Loucy (cell line): Measurements from ENCODE around the gene TMEM250.
A peak's percentile ranks its signal among the peaks of the same experiment; 100 is the strongest.

Experiments used
- H2AFZ ChIP-seq: fragments of 200-600 bp; sonication (generic); 2 replicates; pipeline ENCODE4 v1.6.0; 2016; ENCODE audit warnings: antibody characterized with exemption, mild to moderate bottlenecking, low read length, moderate library complexity
- H3F3A ChIP-seq: fragments of 200-600 bp; 2 replicates; pipeline ENCODE4 v1.6.0; 2016; ENCODE audit warnings: antibody characterized with exemption, low read depth, mild to moderate bottlenecking
- H3K27me3 ChIP-seq: fragments of 200-600 bp; sonication (generic); 2 replicates; pipeline ENCODE4 v1.6.1; 2014; ENCODE audit warnings: low read length, mild to moderate bottlenecking; ENCODE audit not compliant: insufficient read depth, poor library complexity, severe bottlenecking
- H3K36me3 ChIP-seq: fragments of 200-600 bp; sonication (generic); 2 replicates; pipeline ENCODE4 v1.6.1; 2016; ENCODE audit warnings: low read length; ENCODE audit not compliant: insufficient read depth
- H3K4me1 ChIP-seq: fragments of 200-600 bp; sonication (generic); 2 replicates; pipeline ENCODE4 v1.5.1; 2014; ENCODE audit warnings: low read length, mild to moderate bottlenecking; ENCODE audit not compliant: insufficient read depth, poor library complexity, severe bottlenecking
- H3K4me2 ChIP-seq: fragments of 200-600 bp; sonication (generic); 2 replicates; pipeline ENCODE4 v1.6.0; 2014; ENCODE audit warnings: antibody characterized with exemption, low read length, low read depth, mild to moderate bottlenecking; ENCODE audit not compliant: poor library complexity, severe bottlenecking
- H3K4me3 ChIP-seq: fragments of 200-600 bp; sonication (generic); 2 replicates; pipeline ENCODE4 v1.5.1; 2014; ENCODE audit warnings: low read length, mild to moderate bottlenecking, mixed read lengths; ENCODE audit not compliant: poor library complexity, severe bottlenecking
- H3K79me2 ChIP-seq: fragments of 200-600 bp; sonication (generic); 2 replicates; pipeline ENCODE4 v1.6.1; 2014; ENCODE audit warnings: low read length; ENCODE audit not compliant: insufficient read depth
- H3K9ac ChIP-seq: fragments of 200-600 bp; sonication (generic); 2 replicates; pipeline ENCODE4 v1.6.0; 2014; ENCODE audit warnings: mild to moderate bottlenecking, low read depth, low read length, moderate library complexity; ENCODE audit not compliant: poor library complexity, severe bottlenecking
- H3K9me2 ChIP-seq: fragments of 200-600 bp; sonication (generic); replicated peaks from 2 replicates; pipeline ENCODE4 v1.6.1; 2016; ENCODE audit warnings: low read depth, low read length, mixed read lengths
- H3K9me3 ChIP-seq: fragments of 200-600 bp; sonication (generic); 2 replicates; pipeline ENCODE4 v1.6.1; 2014; ENCODE audit warnings: mild to moderate bottlenecking, antibody characterized with exemption, low read length, low read depth; ENCODE audit not compliant: insufficient read depth
- H4K20me1 ChIP-seq: fragments of 200-600 bp; sonication (generic); 2 replicates; pipeline ENCODE4 v1.6.0; 2014; ENCODE audit warnings: antibody characterized with exemption, low read length, mild to moderate bottlenecking; ENCODE audit not compliant: insufficient read depth, poor library complexity, severe bottlenecking
- EZH2phosphoT487 ChIP-seq: fragments of 200-600 bp; IDR thresholded peaks from 2 replicates; pipeline ENCODE4 v1.6.1; 2018; ENCODE audit warnings: antibody characterized with exemption, mild to moderate bottlenecking, moderate library complexity, borderline replicate concordance
- TF ChIP-seq, protein P1 (sequence below): fragments of 200-600 bp; sonication (generic); conservative IDR thresholded peaks from 2 replicates; pipeline ENCODE4 v1.5.1; 2014; ENCODE audit warnings: mild to moderate bottlenecking, antibody characterized with exemption, low read length

The TMEM250 gene

DNA sequence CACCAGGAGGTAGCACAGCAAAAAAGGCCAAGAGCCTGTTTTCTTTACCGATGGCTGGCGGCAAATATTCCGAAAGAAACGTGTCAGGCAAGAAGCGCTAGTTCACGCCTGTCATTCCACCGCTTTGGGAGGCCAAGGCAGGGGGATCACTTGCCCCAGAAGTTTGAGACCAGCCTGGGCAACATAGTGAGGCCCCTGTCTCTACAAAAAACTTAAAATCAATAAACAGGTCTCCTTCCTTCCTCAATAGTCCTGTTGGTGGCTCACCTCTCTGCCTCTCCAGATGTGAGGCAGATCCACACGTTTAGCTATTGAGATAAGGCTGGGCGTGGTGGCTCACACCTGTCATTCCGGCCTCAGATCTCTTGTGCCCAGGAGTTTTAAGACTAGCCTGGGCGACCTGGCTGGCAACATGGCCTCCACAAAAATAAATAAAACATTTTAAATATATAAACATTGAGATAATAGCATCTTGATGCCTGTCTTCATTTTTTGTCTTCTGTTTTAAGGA is 1.3 kb upstream of the TMEM250 start:
- H3K4me1 ChIP-seq, result peaks cover 18% of the 10 kb centered on the region
- H3F3A ChIP-seq, result no peaks in the 10 kb centered on the region
- H3K4me2 ChIP-seq, result peak overlapping the region; percentile 97
- H3K9me2 ChIP-seq, result no peaks in the 10 kb centered on the region
- H3K79me2 ChIP-seq, result peaks cover 47% of the 10 kb centered on the region
- no peaks in the 10 kb centered on the region for H3K9me3 ChIP-seq
- H3K4me3 ChIP-seq, result peak overlapping the region; percentile 77
- H3K9ac ChIP-seq, result peak overlapping the region; percentile 99
- no peaks in the 10 kb centered on the region for H3K27me3 ChIP-seq
- no peak for TF ChIP-seq EZH2phosphoT487
- TF ChIP-seq, protein P1, sequence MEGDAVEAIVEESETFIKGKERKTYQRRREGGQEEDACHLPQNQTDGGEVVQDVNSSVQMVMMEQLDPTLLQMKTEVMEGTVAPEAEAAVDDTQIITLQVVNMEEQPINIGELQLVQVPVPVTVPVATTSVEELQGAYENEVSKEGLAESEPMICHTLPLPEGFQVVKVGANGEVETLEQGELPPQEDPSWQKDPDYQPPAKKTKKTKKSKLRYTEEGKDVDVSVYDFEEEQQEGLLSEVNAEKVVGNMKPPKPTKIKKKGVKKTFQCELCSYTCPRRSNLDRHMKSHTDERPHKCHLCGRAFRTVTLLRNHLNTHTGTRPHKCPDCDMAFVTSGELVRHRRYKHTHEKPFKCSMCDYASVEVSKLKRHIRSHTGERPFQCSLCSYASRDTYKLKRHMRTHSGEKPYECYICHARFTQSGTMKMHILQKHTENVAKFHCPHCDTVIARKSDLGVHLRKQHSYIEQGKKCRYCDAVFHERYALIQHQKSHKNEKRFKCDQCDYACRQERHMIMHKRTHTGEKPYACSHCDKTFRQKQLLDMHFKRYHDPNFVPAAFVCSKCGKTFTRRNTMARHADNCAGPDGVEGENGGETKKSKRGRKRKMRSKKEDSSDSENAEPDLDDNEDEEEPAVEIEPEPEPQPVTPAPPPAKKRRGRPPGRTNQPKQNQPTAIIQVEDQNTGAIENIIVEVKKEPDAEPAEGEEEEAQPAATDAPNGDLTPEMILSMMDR, result no peak
- no peaks in the 10 kb centered on the region for H3K36me3 ChIP-seq
- H4K20me1 ChIP-seq, result peaks cover 6% of the 10 kb centered on the region
- H2AFZ ChIP-seq, result no peak overlapping the region

DNA sequence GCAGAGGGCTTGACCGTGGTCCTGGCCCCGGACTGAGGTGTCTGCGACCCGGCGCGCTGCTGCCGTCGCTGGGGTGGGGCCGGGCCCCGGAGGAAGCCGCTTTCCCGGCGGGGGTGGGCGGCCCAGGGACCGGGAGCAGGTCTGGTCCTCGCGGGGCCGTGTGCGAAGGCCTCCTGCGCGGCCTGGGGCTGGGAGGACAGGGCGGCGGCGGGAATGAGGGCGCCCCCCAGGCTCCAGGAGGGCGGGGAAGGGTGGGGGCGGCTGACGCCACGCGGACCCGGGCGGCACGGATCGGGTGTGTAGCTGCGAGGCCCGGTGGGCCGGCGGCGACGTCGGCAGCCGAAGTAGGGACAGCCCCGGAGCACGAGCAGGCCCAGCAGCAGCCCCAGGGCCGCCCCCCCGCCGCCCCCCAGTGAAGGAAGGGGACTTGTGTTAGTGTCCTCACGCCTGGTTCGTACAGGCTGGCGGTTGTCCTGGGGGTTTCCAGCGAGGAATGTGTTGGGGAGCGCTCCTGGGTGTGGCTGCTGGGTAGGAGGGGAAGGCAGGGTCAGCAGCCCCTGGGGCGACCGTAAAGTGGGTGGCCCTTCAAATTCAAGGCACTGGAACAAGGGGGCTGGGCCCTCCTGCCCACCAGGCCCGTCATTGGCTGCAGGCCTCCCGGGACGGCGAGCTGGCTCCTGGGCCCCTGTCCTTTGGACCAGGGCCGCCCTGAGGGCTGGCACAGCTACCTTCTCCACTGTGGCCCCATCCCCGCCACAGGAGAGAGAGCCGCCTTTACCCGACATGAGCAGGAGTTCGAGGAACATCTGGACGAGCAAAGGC is 597 bp upstream of the TMEM250 start:
- H3K4me1 ChIP-seq, result peaks cover 18% of the 10 kb centered on the region
- peak overlapping the region; percentile 97 for H3K4me2 ChIP-seq
- peak overlapping the region; percentile 99 for H3K9ac ChIP-seq
- H3K9me3 ChIP-seq, result no peaks in the 10 kb centered on the region
- TF ChIP-seq, protein P1, result no peak
- no peak for TF ChIP-seq EZH2phosphoT487
- peaks cover 47% of the 10 kb centered on the region for H3K79me2 ChIP-seq
- H3K9me2 ChIP-seq, result no peaks in the 10 kb centered on the region
- no peaks in the 10 kb centered on the region for H3K27me3 ChIP-seq
- H3K36me3 ChIP-seq, result no peaks in the 10 kb centered on the region
- peaks cover 6% of the 10 kb centered on the region for H4K20me1 ChIP-seq
- H3F3A ChIP-seq, result no peaks in the 10 kb centered on the region
- H2AFZ ChIP-seq, result peak overlapping the region; percentile 61; the same call in 1 of the 2 replicates
- peak overlapping the region; percentile 77 for H3K4me3 ChIP-seq

DNA sequence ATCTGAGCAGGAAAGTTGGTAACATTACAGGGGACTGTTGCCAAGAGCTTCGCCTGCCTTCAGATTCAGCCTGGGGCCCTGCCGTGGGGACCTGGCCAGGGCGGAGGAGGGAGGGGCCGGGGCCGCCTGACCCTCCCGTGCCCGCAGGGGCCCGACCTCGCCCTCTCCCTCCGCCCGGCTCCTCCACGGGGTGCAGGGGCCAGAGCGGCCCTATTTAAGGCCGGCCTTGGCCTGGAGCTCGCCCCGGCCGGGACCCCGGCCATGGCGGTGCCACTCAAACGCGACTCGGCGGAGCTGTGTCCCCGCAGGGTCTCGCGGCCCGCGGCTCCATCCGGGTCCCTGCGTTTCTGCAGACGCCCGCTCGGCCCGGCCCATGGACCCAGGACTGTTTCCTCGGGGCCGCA is 757 bp downstream of the TMEM250 start:
- H4K20me1 ChIP-seq, result peaks cover 6% of the 10 kb centered on the region
- peak overlapping the region; percentile 75 for H3K4me2 ChIP-seq
- no peaks in the 10 kb centered on the region for H3K9me3 ChIP-seq
- peak overlapping the region; percentile 99 for H3K9ac ChIP-seq
- no peaks in the 10 kb centered on the region for H3K27me3 ChIP-seq
- H3K9me2 ChIP-seq, result no peaks in the 10 kb centered on the region
- H3K4me3 ChIP-seq, result peak overlapping the region; percentile 77
- peaks cover 18% of the 10 kb centered on the region for H3K4me1 ChIP-seq
- peak overlapping the region; percentile 11; the same call in 1 of the 2 replicates for H2AFZ ChIP-seq
- H3F3A ChIP-seq, result no peaks in the 10 kb centered on the region
- H3K79me2 ChIP-seq, result peaks cover 47% of the 10 kb centered on the region
- no peaks in the 10 kb centered on the region for H3K36me3 ChIP-seq
- no peak for TF ChIP-seq EZH2phosphoT487
- TF ChIP-seq, protein P1, result no peak
